ENCODE results near the gene GAB3. TPM values are rescaled to one million over a fixed set of nuclear protein-coding genes. Genes with fewer than 3 reads are reported as not detected.

Gene GAB3
- total and polyA plus RNA-seq, 9 of the 15 experiments (the other 6 are each of a cell fraction or from before 2014, with no cell fraction given), result 16.1 to 31.4 (median 20.2) TPM

- Histone ChIP-seq H3K4me2 (ENCODE audit: insufficient read depth, low read length) (peak within 1 kb of the TSS; percentile 97), H4K20me1 (replicated peaks; ENCODE audit: control insufficient read depth, insufficient read depth, low read length) (peaks cover 9% of the 10 kb centered on the region; the same call in 1 of the 2 replicates), H3K36me3 (ENCODE audit: control insufficient read depth, insufficient read depth, low read length) (peaks cover 36% of the 10 kb centered on the region), H3K4me1 (replicated peaks in 1 of 2; ENCODE audit: control insufficient read depth in 2 of 2, insufficient read depth in 2 of 2, low read length in 2 of 2) (peaks cover 9 to 55% of the 10 kb centered on the region in 2 experiments), H3K9me1 (ENCODE audit: control insufficient read depth, insufficient read depth, low read length) (no peaks in the 10 kb centered on the region), H3K9ac (ENCODE audit: insufficient read depth in 1 of 2, low read depth in 2 of 2, low read length in 2 of 2) (peak within 1 kb of the TSS; percentile 98), H3K9me3 (replicated peaks; ENCODE audit: control insufficient read depth, insufficient read depth, low read depth, low read length) (no peaks in the 10 kb centered on the region), H2AFZ (ENCODE audit: low read depth, low read length) (peak within 1 kb of the TSS; percentile 87), H3K27ac (ENCODE audit: extremely low read depth, low read depth, low read length) (peak within 1 kb of the TSS; percentile 95), H3K79me2 (ENCODE audit: control insufficient read depth, insufficient read depth, low read length) (peaks cover 65% of the 10 kb centered on the region), H3K4me3 (peak within 1 kb of the TSS; percentile 80), H3K27me3 (ENCODE audit: control insufficient read depth in 2 of 2, insufficient read depth in 2 of 2, low read length in 2 of 2) (no peaks in the 10 kb centered on the region)
- ATAC-seq (peak; percentile 87), DNase-seq (ENCODE audit: extremely low read depth in 1 of 4, low spot score in 3 of 4) (peak; percentile 91 to 98 (median 94)), FAIRE-seq (peak; percentile 95)
- CTCF ChIA-PET (ENCODE audit: low intra/inter-chr PET ratio), result no interaction called here
- in situ Hi-C loops (cut with MboI), result no loop called here
- intact Hi-C loops (cut with micrococcal nuclease), result loop anchor here (1.0 to 5.0 kb wide), 3 partner anchors 37 to 310 kb away; partner anchors contain the start of genes BRCC3, CMC4 and MTCP1
- POLR2A ChIA-PET, result interaction anchor here (0.6 to 6.4 kb wide), 9 partner anchors 9 to 75 kb away, joined by 3 to 94 read pairs (median 4); no protein-coding TSS in a partner anchor
- WGBS (ENCODE audit: insufficient coverage, low coverage, missing lambda C conversion rate), result 0% methylated on average over 34 of the region's 84 CpGs
- BruUV-seq (replicated peaks), result TSS peak; percentile 44
- TF ChIP-seq PRPF4 (IDR thresholded peaks at IDR 0.05; ENCODE audit: insufficient read depth, low read depth, low read length, poor library complexity, severe bottlenecking), result peak; percentile 75
- TF ChIP-seq ZBTB9 (CRISPR knock-in tag; IDR thresholded peaks at IDR 0.05), result no peak
- 0 out of 2 replicates have a peak, but pooled peaks have one; percentile 38 for TF ChIP-seq ELF2 (CRISPR knock-in tag; IDR thresholded peaks at IDR 0.05)
- TF ChIP-seq PRMT5 (CRISPR knock-in tag; IDR thresholded peaks at IDR 0.05), result no peak
- peak; percentile 74 for TF ChIP-seq SUPT5H (IDR thresholded peaks at IDR 0.05)
- no peak for TF ChIP-seq GTF3C2 (IDR thresholded peaks at IDR 0.05; ENCODE audit: borderline replicate concordance, extremely low read depth, insufficient read length)
- no peak for TF ChIP-seq ZFPM2 (CRISPR knock-in tag; IDR thresholded peaks at IDR 0.05)
- TF ChIP-seq ZNF584 (CRISPR knock-in tag; IDR thresholded peaks at IDR 0.05; ENCODE audit: low read depth), result no peak
- no peak for TF ChIP-seq ZNF277 (CRISPR knock-in tag; IDR thresholded peaks at IDR 0.05; ENCODE audit: borderline replicate concordance)
- TF ChIP-seq CAMTA2 (CRISPR knock-in tag; conservative IDR thresholded peaks at IDR 0.05), result no peak
- TF ChIP-seq ZNF239 (CRISPR knock-in tag; IDR thresholded peaks at IDR 0.05), result no peak
- no peak for TF ChIP-seq NFYB (IDR thresholded peaks at IDR 0.05; ENCODE audit: extremely low read depth, insufficient read length)
- no peak for TF ChIP-seq HMG20A (CRISPR knock-in tag; conservative IDR thresholded peaks at IDR 0.05)
- TF ChIP-seq SMARCA5 (IDR thresholded peaks at IDR 0.05), result no peak
- TF ChIP-seq TARDBP (IDR thresholded peaks at IDR 0.05), result no peak
- no peak for TF ChIP-seq KDM2B (CRISPR knock-in tag; IDR thresholded peaks at IDR 0.05)
Measured at GRCh38 chrX:154762537-154763296, 11.8 kb upstream of the GAB3 start, which contains the start of gene DKC1. DKC1 (plus strand) TSS chrX:154762864; CDS start chrX:154762966, 102 bp downstream.

Measured in K562 (cell line).